OCI-LY1 (cell line): Measurements from ENCODE around the gene HOXC5.
"Not testable (repeated sequence)": the region's sequence is repeated elsewhere in the genome, so short reads cannot be mapped to it uniquely, and the experiment has no call there.

Experiments
- H2AFZ ChIP-seq: fragments of 200-600 bp; sonication (generic), shearing (Covaris generic); 2 replicates; pipeline ENCODE4 v1.6.0; 2014; ENCODE audit warnings: antibody characterized with exemption, mild to moderate bottlenecking, low read length
- H3F3A ChIP-seq: fragments of 200-600 bp; sonication (generic), shearing (Covaris generic); 2 replicates; pipeline ENCODE4 v1.6.0; 2014; ENCODE audit warnings: mild to moderate bottlenecking, antibody characterized with exemption, low read length, moderate library complexity; ENCODE audit not compliant: insufficient read depth
- H3K27ac ChIP-seq: fragments of 200-600 bp; sonication (generic); 2 replicates; pipeline ENCODE4 v1.5.1; 2014; ENCODE audit warnings: low read length, mixed run types, mild to moderate bottlenecking, low read depth; ENCODE audit not compliant: poor library complexity, severe bottlenecking
- H3K27me3 ChIP-seq: fragments of 200-600 bp; sonication (generic); 2 replicates; pipeline ENCODE4 v1.6.0; 2014; ENCODE audit warnings: antibody characterized with exemption, mild to moderate bottlenecking, low read length, moderate library complexity; ENCODE audit not compliant: insufficient read depth
- H3K36me3 ChIP-seq: fragments of 200-600 bp; sonication (generic); 2 replicates; pipeline ENCODE4 v1.6.1; 2014; ENCODE audit warnings: mild to moderate bottlenecking, antibody characterized with exemption, low read length, moderate library complexity, mixed read lengths; ENCODE audit not compliant: insufficient read depth
- H3K4me1 ChIP-seq: fragments of 200-600 bp; sonication (generic); 2 replicates; pipeline ENCODE4 v1.5.1; 2014; ENCODE audit warnings: mild to moderate bottlenecking, low read length, moderate library complexity; ENCODE audit not compliant: insufficient read depth, severe bottlenecking
- H3K4me2 ChIP-seq: fragments of 200-600 bp; sonication (generic), shearing (Covaris generic); 2 replicates; pipeline ENCODE4 v1.6.1; 2014; ENCODE audit warnings: low read length
- H3K4me3 ChIP-seq: fragments of 200-600 bp; sonication (generic); 2 replicates; pipeline ENCODE4 v1.5.1; 2014; ENCODE audit warnings: low read length, low read depth, mild to moderate bottlenecking, mixed read lengths; ENCODE audit not compliant: poor library complexity, severe bottlenecking
- H3K79me2 ChIP-seq: fragments of 200-600 bp; shearing (Covaris generic); 2 replicates; pipeline ENCODE4 v1.6.1; 2016; ENCODE audit warnings: mixed run types, low read length, mixed read lengths; ENCODE audit not compliant: insufficient read depth
- H3K9ac ChIP-seq: fragments of 200-600 bp; sonication (generic), shearing (Covaris generic); 2 replicates; pipeline ENCODE4 v1.6.1; 2014; ENCODE audit warnings: mild to moderate bottlenecking, low read length, mixed read lengths
- H3K9me2 ChIP-seq: fragments of 200-600 bp; sonication (generic), shearing (Covaris generic); 2 replicates; pipeline ENCODE4 v1.6.1; 2014; ENCODE audit warnings: low read depth, mild to moderate bottlenecking, low read length, mixed read lengths
- H3K9me3 ChIP-seq: fragments of 200-600 bp; shearing (Covaris generic); 2 replicates; pipeline ENCODE4 v1.6.1; 2014; ENCODE audit warnings: low read length, mixed read lengths
- H4K20me1 ChIP-seq: fragments of 200-600 bp; sonication (generic), shearing (Covaris generic); 2 replicates; pipeline ENCODE4 v1.6.0; 2016; ENCODE audit warnings: mild to moderate bottlenecking, low read length; ENCODE audit not compliant: insufficient read depth
- EZH2 ChIP-seq: fragments of 200-600 bp; sonication (generic), shearing (Covaris generic); IDR thresholded peaks from 2 replicates; pipeline ENCODE4 v1.8.0; 2017; ENCODE audit warnings: borderline replicate concordance, mixed run types, mild to moderate bottlenecking, antibody characterized with exemption, low read length, moderate library complexity, mixed read lengths
- TF ChIP-seq, protein P1 (sequence below): fragments of 200-600 bp; sonication (generic), shearing (Covaris generic); IDR thresholded peaks from 2 replicates; pipeline ENCODE4 v1.5.1; 2017; ENCODE audit warnings: mild to moderate bottlenecking, antibody characterized with exemption, low read length, moderate library complexity, mixed read lengths

The HOXC5 gene

DNA sequence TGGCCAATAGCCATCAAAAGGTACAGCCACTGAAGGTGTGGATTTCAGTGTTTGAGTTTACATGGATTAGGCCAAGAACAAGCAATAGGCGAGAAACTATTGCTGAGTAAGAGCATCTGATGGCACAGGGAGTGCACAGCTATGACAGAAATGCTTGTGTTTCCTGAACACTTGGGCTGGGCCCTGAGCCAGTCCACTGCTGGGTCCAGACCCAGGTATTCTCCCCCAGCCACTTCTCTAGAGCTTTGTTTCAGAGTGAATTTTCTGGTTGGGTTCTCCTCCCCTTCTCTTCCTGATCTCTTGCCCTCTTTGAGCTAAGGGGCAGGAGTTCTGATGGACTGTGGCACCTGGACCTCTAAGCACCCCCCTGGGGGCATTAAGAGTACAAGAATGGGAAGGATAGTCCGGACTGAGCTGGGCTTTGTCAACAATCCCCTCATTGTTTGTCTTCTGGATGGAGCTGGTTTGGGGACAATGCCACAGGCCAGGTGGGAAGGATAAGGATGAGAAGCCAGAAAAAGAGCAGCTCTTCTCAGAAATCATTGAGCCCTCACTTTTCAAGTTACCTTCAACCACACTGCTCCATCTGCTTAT lies 8.3 kb downstream of the HOXC5 start:
- no peaks in the 10 kb centered on the region for H3K79me2 ChIP-seq
- H3K9me3 ChIP-seq, result no peaks in the 10 kb centered on the region
- H3K4me2 ChIP-seq, result no peak overlapping the region
- no peaks in the 10 kb centered on the region for H3F3A ChIP-seq
- no peak overlapping the region for H3K4me3 ChIP-seq
- H2AFZ ChIP-seq, result no peak overlapping the region
- no peaks in the 10 kb centered on the region; the same call in 1 of the 2 replicates for H3K27me3 ChIP-seq
- no peaks in the 10 kb centered on the region for H3K9me2 ChIP-seq
- H3K36me3 ChIP-seq, result no peaks in the 10 kb centered on the region
- peaks cover 7% of the 10 kb centered on the region for H3K4me1 ChIP-seq
- H3K9ac ChIP-seq, result no peak overlapping the region
- no peaks in the 10 kb centered on the region for H4K20me1 ChIP-seq
- no peak overlapping the region for H3K27ac ChIP-seq
- no peak for TF ChIP-seq EZH2
- TF ChIP-seq, protein P1, sequence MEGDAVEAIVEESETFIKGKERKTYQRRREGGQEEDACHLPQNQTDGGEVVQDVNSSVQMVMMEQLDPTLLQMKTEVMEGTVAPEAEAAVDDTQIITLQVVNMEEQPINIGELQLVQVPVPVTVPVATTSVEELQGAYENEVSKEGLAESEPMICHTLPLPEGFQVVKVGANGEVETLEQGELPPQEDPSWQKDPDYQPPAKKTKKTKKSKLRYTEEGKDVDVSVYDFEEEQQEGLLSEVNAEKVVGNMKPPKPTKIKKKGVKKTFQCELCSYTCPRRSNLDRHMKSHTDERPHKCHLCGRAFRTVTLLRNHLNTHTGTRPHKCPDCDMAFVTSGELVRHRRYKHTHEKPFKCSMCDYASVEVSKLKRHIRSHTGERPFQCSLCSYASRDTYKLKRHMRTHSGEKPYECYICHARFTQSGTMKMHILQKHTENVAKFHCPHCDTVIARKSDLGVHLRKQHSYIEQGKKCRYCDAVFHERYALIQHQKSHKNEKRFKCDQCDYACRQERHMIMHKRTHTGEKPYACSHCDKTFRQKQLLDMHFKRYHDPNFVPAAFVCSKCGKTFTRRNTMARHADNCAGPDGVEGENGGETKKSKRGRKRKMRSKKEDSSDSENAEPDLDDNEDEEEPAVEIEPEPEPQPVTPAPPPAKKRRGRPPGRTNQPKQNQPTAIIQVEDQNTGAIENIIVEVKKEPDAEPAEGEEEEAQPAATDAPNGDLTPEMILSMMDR, result no peak

DNA sequence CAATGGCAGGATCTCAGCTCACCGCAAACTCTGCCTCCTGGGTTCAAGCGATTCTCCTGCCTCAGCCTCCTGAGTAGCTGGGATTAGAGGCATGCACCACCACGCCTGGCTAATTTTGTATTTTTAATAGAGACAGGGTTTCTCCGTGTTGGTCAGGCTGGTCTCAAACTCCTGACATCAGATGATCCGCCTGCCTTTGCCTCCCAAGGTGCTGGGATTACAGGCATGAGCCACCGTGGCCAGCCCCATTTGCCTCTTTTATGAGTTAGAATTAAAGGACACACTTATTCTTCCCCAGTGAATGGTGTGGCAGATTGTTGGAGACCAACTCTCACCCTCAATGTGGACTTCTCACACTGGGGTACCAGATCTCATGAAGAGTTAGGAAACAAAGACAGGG lies 9.2 kb downstream of the HOXC5 start:
- H3K4me3 ChIP-seq, H3K9me2 ChIP-seq, H4K20me1 ChIP-seq, H3F3A ChIP-seq, H3K79me2 ChIP-seq, H3K9me3 ChIP-seq, H3K9ac ChIP-seq, H3K27ac ChIP-seq, H3K36me3 ChIP-seq, H3K4me1 ChIP-seq, H3K4me2 ChIP-seq, H3K27me3 ChIP-seq, H2AFZ ChIP-seq: not testable (repeated sequence)

DNA sequence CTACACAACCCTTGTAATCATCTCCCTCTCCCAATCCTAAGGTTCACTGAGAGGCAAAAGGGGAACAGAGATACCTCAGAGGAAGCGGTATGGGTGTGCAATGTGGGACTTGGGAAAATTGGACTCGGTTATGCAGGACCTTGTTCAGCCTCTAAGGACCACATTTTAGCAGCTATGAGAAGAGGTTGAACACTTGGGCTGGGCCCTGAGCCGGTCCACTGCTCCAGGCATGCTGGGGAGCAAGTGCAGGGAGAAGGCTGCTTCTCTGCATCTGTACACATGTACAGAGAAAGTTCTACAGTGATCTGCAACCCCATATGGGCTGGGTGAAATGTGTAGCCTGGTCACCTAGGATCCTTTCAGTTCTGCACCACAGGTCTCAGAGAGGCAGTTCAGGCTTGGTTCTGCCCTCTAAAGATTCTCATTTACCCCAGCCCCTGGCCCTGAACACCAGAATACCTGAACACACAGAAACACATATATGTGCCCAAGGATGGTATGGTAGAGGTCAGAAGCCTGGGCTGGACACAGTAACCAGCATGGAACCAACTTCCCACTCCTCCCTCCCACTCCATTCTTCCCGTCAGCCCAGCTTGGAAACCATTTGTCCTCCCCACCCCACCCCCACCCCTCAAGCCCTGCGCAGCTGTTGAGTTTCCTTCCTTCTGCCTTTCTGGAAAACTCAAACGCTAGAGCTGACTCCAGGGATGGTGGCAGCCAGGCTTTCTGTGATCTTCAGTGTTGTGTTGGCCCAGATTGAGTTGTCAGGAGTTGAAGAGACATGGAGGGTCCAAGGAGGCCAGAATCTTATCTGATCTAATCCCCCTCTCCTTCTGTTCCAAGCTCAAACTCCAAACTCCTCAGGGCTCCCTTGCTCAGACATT lies 10.4 kb downstream of the HOXC5 start:
- Histone ChIP-seq H3K9me2 (no peaks in the 10 kb centered on the region), H3K36me3 (no peaks in the 10 kb centered on the region), H3K27me3 (no peaks in the 10 kb centered on the region; the same call in 1 of the 2 replicates)

More for the DNA sequence above, 10.4 kb downstream of the HOXC5 start:
- no peak overlapping the region for H3K9ac ChIP-seq
- H3K4me2 ChIP-seq, result no peak overlapping the region
- H3K4me1 ChIP-seq, result peaks cover 7% of the 10 kb centered on the region
- no peak overlapping the region for H3K4me3 ChIP-seq
- no peaks in the 10 kb centered on the region for H3K9me3 ChIP-seq
- H3K79me2 ChIP-seq, result no peaks in the 10 kb centered on the region
- no peaks in the 10 kb centered on the region for H4K20me1 ChIP-seq
- no peak overlapping the region for H2AFZ ChIP-seq
- no peak for TF ChIP-seq EZH2
- TF ChIP-seq, protein P1, result no peak
- no peak overlapping the region for H3K27ac ChIP-seq
- H3F3A ChIP-seq, result no peaks in the 10 kb centered on the region
